Activated naive CD8-positive, alpha-beta T cell treated with anti-CD3 and anti-CD28 coated beads for 36 hours (primary cell): Measurements from ENCODE around the gene HID1. TPM values are rescaled to one million over a fixed set of nuclear protein-coding genes. Genes with fewer than 3 reads are reported as not detected.

Experiments used
- DNase-seq: peaks from one replicate; pipeline ENCODE4 v3.0.0; 2021
- H3K27ac Mint-ChIP-seq: one replicate; pipeline ENCODE4 v1.8.0; 2022; ENCODE audit warnings: mild to moderate bottlenecking, moderate library complexity, mixed read lengths
- H3K27me3 Mint-ChIP-seq: one replicate; pipeline ENCODE4 v1.8.0; 2022; ENCODE audit warnings: mild to moderate bottlenecking, mixed read lengths
- H3K36me3 Mint-ChIP-seq: one replicate; pipeline ENCODE4 v1.8.0; 2021; ENCODE audit warnings: mild to moderate bottlenecking, mixed read lengths
- H3K4me1 Mint-ChIP-seq: one replicate; pipeline ENCODE4 v1.8.0; 2021; ENCODE audit warnings: mixed read lengths
- H3K4me3 Mint-ChIP-seq: one replicate; pipeline ENCODE4 v1.8.0; 2022; ENCODE audit warnings: mild to moderate bottlenecking, moderate library complexity, mixed read lengths
- H3K9me3 Mint-ChIP-seq: one replicate; pipeline ENCODE4 v1.8.0; 2022; ENCODE audit warnings: mixed read lengths
- total RNA-seq, 2 experiments: library from RNA; stranded (reverse); gene quantifications; one replicate each; pipeline ENCODE4 v1.2.3, GENCODE V29; 2021

Gene HID1
- total RNA-seq, 2 experiments from 2014 or later: 1.6 to 1.9 TPM

GRCh38 chr17:74930535-74931036, 42.0 kb downstream of the HID1 start:
- peaks cover 71% of the 10 kb centered on the region for H3K27me3 Mint-ChIP-seq
- no peaks in the 10 kb centered on the region for H3K36me3 Mint-ChIP-seq
- no peak overlapping the region for H3K4me3 Mint-ChIP-seq
- H3K9me3 Mint-ChIP-seq: no peaks in the 10 kb centered on the region
- H3K27ac Mint-ChIP-seq: no peak overlapping the region
- DNase-seq: no peak
- H3K4me1 Mint-ChIP-seq: no peaks in the 10 kb centered on the region

- peaks cover 76% of the 10 kb centered on the region for H3K27me3 Mint-ChIP-seq
Measured at GRCh38 chr17:74928786-74929185, 43.8 kb downstream of the HID1 start.

GRCh38 chr17:74925242-74925641, 47.3 kb downstream of the HID1 start:
- Mint-ChIP-seq H3K27ac (no peak overlapping the region), H3K36me3 (no peaks in the 10 kb centered on the region), H3K4me1 (no peaks in the 10 kb centered on the region), H3K27me3 (peaks cover 75% of the 10 kb centered on the region), H3K4me3 (no peak overlapping the region), H3K9me3 (no peaks in the 10 kb centered on the region)
- DNase-seq: no peak

More at GRCh38 chr17:74928786-74929185, 43.8 kb downstream of the HID1 start:
- Mint-ChIP-seq H3K4me1 (no peaks in the 10 kb centered on the region), H3K9me3 (no peaks in the 10 kb centered on the region), H3K36me3 (no peaks in the 10 kb centered on the region), H3K4me3 (no peak overlapping the region), H3K27ac (no peak overlapping the region)
- no peak for DNase-seq

GRCh38 chr17:74924250-74924948, 48.2 kb downstream of the HID1 start, which contains the start of gene OTOP2:
OTOP2 (plus strand) TSS chr17:74924273; CDS start chr17:74924633, 360 bp downstream.
- no peak within 1 kb of the TSS for H3K27ac Mint-ChIP-seq
- H3K36me3 Mint-ChIP-seq: no peaks in the 10 kb centered on the region
- H3K4me1 Mint-ChIP-seq: no peaks in the 10 kb centered on the region
- no peak for DNase-seq
- H3K4me3 Mint-ChIP-seq: no peak within 1 kb of the TSS
- H3K9me3 Mint-ChIP-seq: no peaks in the 10 kb centered on the region
- H3K27me3 Mint-ChIP-seq: peaks cover 77% of the 10 kb centered on the region

- no peaks in the 10 kb centered on the region for H3K9me3 Mint-ChIP-seq
- DNase-seq: peak; percentile 74
- no peak overlapping the region for H3K27ac Mint-ChIP-seq
- H3K4me3 Mint-ChIP-seq: no peak overlapping the region
- H3K27me3 Mint-ChIP-seq: peaks cover 84% of the 10 kb centered on the region
- no peaks in the 10 kb centered on the region for H3K36me3 Mint-ChIP-seq
- no peaks in the 10 kb centered on the region for H3K4me1 Mint-ChIP-seq
Measured at GRCh38 chr17:74923538-74924249, 48.9 kb downstream of the HID1 start.

- no peak for DNase-seq
- peaks cover 84% of the 10 kb centered on the region for H3K27me3 Mint-ChIP-seq
- H3K36me3 Mint-ChIP-seq: no peaks in the 10 kb centered on the region
- H3K4me1 Mint-ChIP-seq: no peaks in the 10 kb centered on the region
- H3K9me3 Mint-ChIP-seq: no peaks in the 10 kb centered on the region
- H3K27ac Mint-ChIP-seq: no peak within 1 kb of the TSS
- H3K4me3 Mint-ChIP-seq: peak within 1 kb of the TSS; percentile 2
Measured at GRCh38 chr17:74922694-74923537, 49.6 kb downstream of the HID1 start, which contains the start of gene USH1G. USH1G (minus strand) TSS chr17:74923255; CDS start chr17:74923073, 182 bp downstream.

GRCh38 chr17:74922172-74922571, 50.4 kb downstream of the HID1 start:
- no peaks in the 10 kb centered on the region for H3K9me3 Mint-ChIP-seq
- H3K4me3 Mint-ChIP-seq: no peak overlapping the region
- no peaks in the 10 kb centered on the region for H3K36me3 Mint-ChIP-seq
- no peak for DNase-seq
- H3K27ac Mint-ChIP-seq: no peak overlapping the region
- H3K4me1 Mint-ChIP-seq: no peaks in the 10 kb centered on the region
- H3K27me3 Mint-ChIP-seq: peaks cover 77% of the 10 kb centered on the region

GRCh38 chr17:74921769-74922168, 50.8 kb downstream of the HID1 start:
- Mint-ChIP-seq H3K4me1 (no peaks in the 10 kb centered on the region), H3K9me3 (no peaks in the 10 kb centered on the region), H3K36me3 (no peaks in the 10 kb centered on the region), H3K4me3 (no peak overlapping the region), H3K27me3 (peaks cover 76% of the 10 kb centered on the region), H3K27ac (no peak overlapping the region)
- DNase-seq: no peak

- H3K36me3 Mint-ChIP-seq: no peaks in the 10 kb centered on the region
- no peak overlapping the region for H3K4me3 Mint-ChIP-seq
- H3K9me3 Mint-ChIP-seq: no peaks in the 10 kb centered on the region
- H3K4me1 Mint-ChIP-seq: no peaks in the 10 kb centered on the region
- peaks cover 71% of the 10 kb centered on the region for H3K27me3 Mint-ChIP-seq
- DNase-seq: no peak
- H3K27ac Mint-ChIP-seq: no peak overlapping the region
Measured at GRCh38 chr17:74921026-74921681, 51.4 kb downstream of the HID1 start.

GRCh38 chr17:74920642-74921025, 51.9 kb downstream of the HID1 start:
- Mint-ChIP-seq H3K4me3 (no peak overlapping the region), H3K27me3 (peaks cover 69% of the 10 kb centered on the region), H3K9me3 (no peaks in the 10 kb centered on the region), H3K4me1 (no peaks in the 10 kb centered on the region), H3K27ac (no peak overlapping the region), H3K36me3 (no peaks in the 10 kb centered on the region)
- DNase-seq: no peak

- Mint-ChIP-seq H3K4me1 (no peaks in the 10 kb centered on the region), H3K9me3 (no peaks in the 10 kb centered on the region), H3K4me3 (no peak overlapping the region), H3K36me3 (no peaks in the 10 kb centered on the region), H3K27me3 (peaks cover 66% of the 10 kb centered on the region), H3K27ac (no peak overlapping the region)
- DNase-seq: no peak
Measured at GRCh38 chr17:74920306-74920620, 52.3 kb downstream of the HID1 start.

- no peaks in the 10 kb centered on the region for H3K9me3 Mint-ChIP-seq
- H3K27me3 Mint-ChIP-seq: peaks cover 62% of the 10 kb centered on the region
- H3K4me3 Mint-ChIP-seq: no peak overlapping the region
- H3K36me3 Mint-ChIP-seq: no peaks in the 10 kb centered on the region
- H3K27ac Mint-ChIP-seq: no peak overlapping the region
- H3K4me1 Mint-ChIP-seq: no peaks in the 10 kb centered on the region
- DNase-seq: peak; percentile 29
Measured at GRCh38 chr17:74919440-74920305, 52.9 kb downstream of the HID1 start.

- DNase-seq: no peak
- no peaks in the 10 kb centered on the region for H3K4me1 Mint-ChIP-seq
- no peak overlapping the region for H3K27ac Mint-ChIP-seq
- H3K4me3 Mint-ChIP-seq: no peak overlapping the region
- H3K27me3 Mint-ChIP-seq: peaks cover 56% of the 10 kb centered on the region
- H3K36me3 Mint-ChIP-seq: no peaks in the 10 kb centered on the region
- H3K9me3 Mint-ChIP-seq: no peaks in the 10 kb centered on the region
Measured at GRCh38 chr17:74918906-74919305, 53.7 kb downstream of the HID1 start.

- peaks cover 43% of the 10 kb centered on the region for H3K27me3 Mint-ChIP-seq
- DNase-seq: no peak
- H3K27ac Mint-ChIP-seq: no peak overlapping the region
- H3K4me1 Mint-ChIP-seq: no peaks in the 10 kb centered on the region
- no peak overlapping the region for H3K4me3 Mint-ChIP-seq
- H3K9me3 Mint-ChIP-seq: no peaks in the 10 kb centered on the region
- H3K36me3 Mint-ChIP-seq: no peaks in the 10 kb centered on the region
Measured at GRCh38 chr17:74917430-74917829, 55.1 kb downstream of the HID1 start.
